Measurements from ENCODE around the gene SAMMSON.

Gene SAMMSON

GRCh38 chr3:69987833-69988232, 11.7 kb upstream of the SAMMSON start:
- Mint-ChIP-seq H3K27me3 (no peaks in the 10 kb centered on the region), H3K36me3 (ENCODE audit: insufficient read depth) (no peaks in the 10 kb centered on the region), H3K27ac (ENCODE audit: low read depth) (no peak overlapping the region), H3K4me1 (no peaks in the 10 kb centered on the region), H3K4me3 (no peak overlapping the region), H3K9me3 (no peaks in the 10 kb centered on the region)
- DNase-seq (ENCODE audit: low spot score in 2 of 2) (no peak), ATAC-seq (replicated peaks; ENCODE audit: extremely low read depth, poor library complexity, severe bottlenecking) (no peak)

DNA sequence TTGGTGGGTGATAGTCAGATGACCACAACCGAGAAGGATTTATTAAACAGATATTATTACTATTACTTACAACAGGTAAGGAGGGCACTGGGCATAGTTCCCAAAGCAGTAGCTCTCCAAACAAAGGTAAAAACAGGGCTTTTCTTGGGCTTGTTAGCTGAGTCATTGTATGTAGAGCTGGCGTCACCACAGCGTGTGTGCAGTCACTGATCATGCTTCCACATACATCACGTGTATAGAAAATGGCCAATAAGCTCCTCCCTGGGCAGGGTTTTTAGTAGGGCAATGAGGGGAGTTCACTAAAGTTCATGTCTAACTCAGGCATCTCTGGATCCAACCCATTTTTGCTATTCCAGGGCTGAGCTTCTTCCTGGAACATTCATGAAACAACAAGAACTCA, 5.8 kb upstream of the SAMMSON start:
- Mint-ChIP-seq H3K36me3 (ENCODE audit: insufficient read depth) (no peaks in the 10 kb centered on the region), H3K27ac (ENCODE audit: low read depth) (no peak overlapping the region), H3K4me1 (no peaks in the 10 kb centered on the region), H3K4me3 (no peak overlapping the region), H3K9me3 (no peaks in the 10 kb centered on the region), H3K27me3 (no peaks in the 10 kb centered on the region)
- ATAC-seq (replicated peaks; ENCODE audit: extremely low read depth, poor library complexity, severe bottlenecking) (no peak), DNase-seq (ENCODE audit: low spot score in 2 of 2) (no peak)

DNA sequence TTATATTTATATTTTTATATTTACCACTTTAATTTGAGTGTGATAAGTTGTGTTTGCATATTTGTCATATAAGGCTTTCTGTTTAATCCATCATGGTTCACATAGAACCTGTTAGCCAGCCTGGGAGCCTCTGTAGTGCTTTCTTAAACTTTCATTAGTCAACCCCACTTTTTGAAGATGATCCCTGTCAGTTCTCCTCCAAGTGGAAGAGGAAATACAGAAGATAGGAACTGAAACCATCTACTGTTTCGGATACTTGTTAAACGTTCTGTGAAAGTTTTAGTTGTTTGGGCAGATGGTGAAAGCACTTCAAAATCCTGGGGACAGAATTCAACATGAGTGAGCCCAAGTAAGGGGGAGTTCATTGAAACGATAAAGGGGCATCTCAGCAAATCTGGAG, 4.6 kb upstream of the SAMMSON start:
- no peaks in the 10 kb centered on the region for H3K36me3 Mint-ChIP-seq (ENCODE audit: insufficient read depth)
- no peak overlapping the region for H3K27ac Mint-ChIP-seq (ENCODE audit: low read depth)
- H3K4me1 Mint-ChIP-seq: no peaks in the 10 kb centered on the region
- no peak overlapping the region for H3K4me3 Mint-ChIP-seq
- ATAC-seq (replicated peaks; ENCODE audit: extremely low read depth, poor library complexity, severe bottlenecking) (no peak), DNase-seq (ENCODE audit: low spot score in 2 of 2) (no peak)
- H3K9me3 Mint-ChIP-seq: no peaks in the 10 kb centered on the region
- no peaks in the 10 kb centered on the region for H3K27me3 Mint-ChIP-seq

DNA sequence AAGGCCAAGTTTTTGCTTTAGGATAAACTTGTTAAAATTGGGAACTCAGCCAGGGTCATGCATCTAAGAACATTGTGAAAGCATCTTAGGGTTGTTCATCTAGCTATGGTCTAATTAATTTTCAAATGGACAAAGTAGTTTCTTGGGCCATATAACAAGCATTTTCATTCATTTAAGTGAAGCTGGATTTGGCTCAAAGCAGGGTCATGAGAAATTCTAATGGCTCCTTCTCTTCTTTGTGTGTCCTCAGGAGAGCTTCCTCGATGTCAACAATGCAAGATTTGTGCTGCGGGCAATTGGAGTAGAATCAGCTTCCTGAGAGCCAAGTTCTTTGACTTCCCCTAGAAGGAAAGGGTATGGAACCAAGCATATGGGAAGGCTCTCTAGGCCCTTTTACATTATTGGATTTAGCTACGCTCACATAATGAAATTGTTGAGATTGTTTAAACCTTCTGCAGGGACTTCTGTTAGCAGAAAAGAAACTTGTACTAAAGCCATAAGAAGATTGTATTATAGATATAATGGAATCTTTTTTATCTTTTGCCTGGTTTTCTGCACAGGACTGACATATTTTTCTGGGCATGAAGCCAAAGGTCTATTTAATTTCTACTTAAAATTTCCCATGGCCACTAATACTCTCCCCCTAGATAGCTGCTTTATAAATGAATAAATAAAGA, 1.8 kb upstream of the SAMMSON start:
- Mint-ChIP-seq H3K4me3 (no peak overlapping the region), H3K27me3 (no peaks in the 10 kb centered on the region)
- no peak for ATAC-seq (replicated peaks; ENCODE audit: extremely low read depth, poor library complexity, severe bottlenecking)

GRCh38 chr3:69998759-69999139, 784 bp upstream of the SAMMSON start:
- Mint-ChIP-seq H3K9me3 (peaks cover 6% of the 10 kb centered on the region), H3K27me3 (no peaks in the 10 kb centered on the region), H3K4me3 (no peak overlapping the region), H3K4me1 (no peaks in the 10 kb centered on the region), H3K36me3 (ENCODE audit: insufficient read depth) (peaks cover 2% of the 10 kb centered on the region), H3K27ac (ENCODE audit: low read depth) (no peak overlapping the region)
- no peak for ATAC-seq (replicated peaks; ENCODE audit: extremely low read depth, poor library complexity, severe bottlenecking)
- DNase-seq (ENCODE audit: low spot score in 2 of 2): no peak

More for the DNA sequence above, 1.8 kb upstream of the SAMMSON start:
- no peaks in the 10 kb centered on the region for H3K4me1 Mint-ChIP-seq
- H3K27ac Mint-ChIP-seq (ENCODE audit: low read depth): no peak overlapping the region
- no peak for DNase-seq (ENCODE audit: low spot score in 2 of 2)
- H3K9me3 Mint-ChIP-seq: peaks cover 6% of the 10 kb centered on the region
- peaks cover 2% of the 10 kb centered on the region for H3K36me3 Mint-ChIP-seq (ENCODE audit: insufficient read depth)

- no peak overlapping the region for H3K27ac Mint-ChIP-seq (ENCODE audit: low read depth)
- peak overlapping the region; percentile 7 for H3K4me3 Mint-ChIP-seq
- DNase-seq (ENCODE audit: low spot score in 2 of 2): no peak
- peaks cover 2% of the 10 kb centered on the region for H3K36me3 Mint-ChIP-seq (ENCODE audit: insufficient read depth)
- no peaks in the 10 kb centered on the region for H3K4me1 Mint-ChIP-seq
- ATAC-seq (replicated peaks; ENCODE audit: extremely low read depth, poor library complexity, severe bottlenecking): no peak
- no peaks in the 10 kb centered on the region for H3K27me3 Mint-ChIP-seq
- H3K9me3 Mint-ChIP-seq: peaks cover 6% of the 10 kb centered on the region
Observed at GRCh38 chr3:70000028-70000410, 486 bp downstream of the SAMMSON start.

DNA sequence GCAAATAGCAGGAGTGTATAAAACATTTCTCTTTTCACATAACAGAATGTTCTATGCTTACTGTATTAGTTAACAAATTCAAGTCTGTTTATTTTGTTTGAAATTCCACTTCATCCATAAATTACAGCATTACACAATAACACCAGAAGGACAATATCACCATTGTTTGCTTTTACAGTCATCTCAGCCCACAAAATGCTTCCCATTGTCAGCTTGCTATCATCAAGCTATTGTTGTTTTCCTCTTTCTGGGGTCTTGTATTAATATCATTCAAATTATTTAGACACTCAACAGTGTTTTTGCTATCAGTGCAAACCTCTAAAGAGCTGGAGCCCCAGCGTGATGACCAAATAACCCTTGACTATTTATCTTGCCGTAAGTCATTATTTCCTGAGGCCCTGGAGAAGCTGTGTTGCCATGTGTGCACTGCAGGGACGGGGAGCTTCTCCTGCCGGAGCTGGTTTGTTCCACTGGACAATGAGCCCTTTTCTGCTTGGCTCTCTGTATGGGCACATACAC, 1.1 kb downstream of the SAMMSON start:
- Mint-ChIP-seq H3K36me3 (ENCODE audit: insufficient read depth) (peaks cover 2% of the 10 kb centered on the region), H3K9me3 (peaks cover 6% of the 10 kb centered on the region), H3K4me3 (no peak overlapping the region), H3K27ac (ENCODE audit: low read depth) (no peak overlapping the region), H3K4me1 (no peaks in the 10 kb centered on the region), H3K27me3 (no peaks in the 10 kb centered on the region)
- ATAC-seq (replicated peaks; ENCODE audit: extremely low read depth, poor library complexity, severe bottlenecking) (no peak), DNase-seq (ENCODE audit: low spot score in 2 of 2) (no peak)

- Mint-ChIP-seq H3K27ac (ENCODE audit: low read depth) (no peak overlapping the region), H3K4me1 (no peaks in the 10 kb centered on the region), H3K4me3 (no peak overlapping the region), H3K27me3 (no peaks in the 10 kb centered on the region), H3K9me3 (peaks cover 6% of the 10 kb centered on the region), H3K36me3 (ENCODE audit: insufficient read depth) (peaks cover 2% of the 10 kb centered on the region)
- ATAC-seq (replicated peaks; ENCODE audit: extremely low read depth, poor library complexity, severe bottlenecking) (no peak), DNase-seq (ENCODE audit: low spot score in 2 of 2) (no peak)
Observed at GRCh38 chr3:70003119-70003518, 3.6 kb downstream of the SAMMSON start.

DNA sequence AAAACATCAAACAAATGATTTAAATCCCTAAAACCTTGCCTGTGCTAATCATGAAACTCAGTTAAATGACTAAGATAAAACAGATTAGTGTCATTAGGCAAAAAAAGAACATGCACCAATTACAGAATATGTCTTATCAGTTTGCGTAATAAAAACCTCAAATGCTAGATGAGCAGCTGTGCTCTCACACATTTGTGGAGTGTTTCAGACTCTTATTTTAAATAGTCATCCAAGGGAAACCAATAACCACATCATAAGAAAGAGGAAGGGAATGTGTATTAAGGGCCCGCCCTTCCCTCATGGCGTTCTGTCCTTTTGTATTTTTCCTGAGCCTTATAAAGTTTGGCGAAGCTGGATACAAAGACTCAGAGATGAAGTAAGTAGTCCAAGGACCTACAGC, 6.6 kb downstream of the SAMMSON start:
- Mint-ChIP-seq H3K27me3 (no peaks in the 10 kb centered on the region), H3K4me1 (no peaks in the 10 kb centered on the region), H3K9me3 (peaks cover 12% of the 10 kb centered on the region), H3K36me3 (ENCODE audit: insufficient read depth) (no peaks in the 10 kb centered on the region), H3K27ac (ENCODE audit: low read depth) (no peak overlapping the region), H3K4me3 (no peak overlapping the region)
- DNase-seq (ENCODE audit: low spot score in 2 of 2) (no peak), ATAC-seq (replicated peaks; ENCODE audit: extremely low read depth, poor library complexity, severe bottlenecking) (no peak)

DNA sequence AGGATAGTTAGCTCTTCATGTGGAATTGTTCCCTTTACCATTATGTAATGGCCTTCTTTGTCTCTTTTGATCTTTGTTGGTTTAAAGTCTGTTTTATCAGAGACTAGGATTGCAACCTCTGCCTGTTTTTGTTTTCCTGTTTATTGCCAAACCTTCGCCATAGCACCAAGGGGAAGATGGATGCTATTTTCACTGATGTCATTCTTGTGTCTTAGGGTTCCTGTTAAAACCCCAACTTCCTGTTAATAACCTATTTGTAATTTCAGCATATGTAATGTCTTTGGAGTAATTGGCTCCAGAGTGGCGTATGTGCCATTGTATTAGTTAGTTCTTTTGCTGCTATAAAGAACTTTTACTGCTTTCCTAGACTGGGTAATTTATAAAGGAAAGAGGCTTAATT, 10.8 kb downstream of the SAMMSON start:
- H3K4me3 Mint-ChIP-seq: no peak overlapping the region

GRCh38 chr3:70011582-70011981, 12.0 kb downstream of the SAMMSON start:
- H3K27me3 Mint-ChIP-seq: no peaks in the 10 kb centered on the region
- DNase-seq (ENCODE audit: low spot score in 2 of 2): no peak
- H3K36me3 Mint-ChIP-seq (ENCODE audit: insufficient read depth): no peaks in the 10 kb centered on the region
- no peak overlapping the region for H3K4me3 Mint-ChIP-seq
- H3K4me1 Mint-ChIP-seq: no peaks in the 10 kb centered on the region
- peaks cover 7% of the 10 kb centered on the region for H3K9me3 Mint-ChIP-seq
- no peak for ATAC-seq (replicated peaks; ENCODE audit: extremely low read depth, poor library complexity, severe bottlenecking)
- H3K27ac Mint-ChIP-seq (ENCODE audit: low read depth): no peak overlapping the region

More for the DNA sequence above, 10.8 kb downstream of the SAMMSON start:
- H3K4me1 Mint-ChIP-seq: no peaks in the 10 kb centered on the region
- no peak for ATAC-seq (replicated peaks; ENCODE audit: extremely low read depth, poor library complexity, severe bottlenecking)
- no peak overlapping the region for H3K27ac Mint-ChIP-seq (ENCODE audit: low read depth)
- no peak for DNase-seq (ENCODE audit: low spot score in 2 of 2)
- no peaks in the 10 kb centered on the region for H3K36me3 Mint-ChIP-seq (ENCODE audit: insufficient read depth)
- H3K9me3 Mint-ChIP-seq: peaks cover 7% of the 10 kb centered on the region
- H3K27me3 Mint-ChIP-seq: no peaks in the 10 kb centered on the region

DNA sequence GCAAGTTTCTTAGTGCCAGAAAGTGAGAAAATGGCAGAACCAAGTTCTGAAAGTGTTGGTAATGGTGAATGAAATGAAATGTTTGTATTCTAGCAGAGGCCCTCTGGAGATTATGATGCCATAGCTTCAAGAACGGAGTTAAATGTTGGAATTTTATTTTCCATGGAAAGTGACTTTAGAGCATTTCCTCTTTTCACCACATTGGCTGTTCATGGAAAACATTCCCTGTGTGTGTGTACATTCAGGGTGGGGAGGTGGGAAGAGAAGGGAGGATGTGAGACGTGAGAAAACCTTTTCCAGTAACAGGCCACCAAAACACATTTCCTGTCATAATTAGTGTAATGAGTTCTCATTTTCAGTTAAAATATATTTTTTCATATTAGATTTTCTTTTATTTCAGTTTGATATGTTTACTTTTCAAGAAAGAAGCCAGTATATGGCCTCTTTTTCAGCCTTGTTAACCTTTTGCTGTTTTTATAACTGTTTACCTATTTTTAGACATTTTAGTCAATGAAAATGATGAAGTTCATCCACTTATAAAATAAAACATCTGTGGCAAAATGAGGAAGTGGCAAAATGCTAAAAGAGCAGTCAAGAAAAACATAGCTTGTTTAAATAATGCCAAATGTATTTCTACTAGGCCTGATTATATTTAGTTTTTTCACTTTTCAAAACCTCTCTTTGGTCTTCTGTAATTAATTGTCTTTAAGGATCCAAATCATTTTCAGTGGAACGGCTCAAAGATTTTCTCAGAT, 21.6 kb downstream of the SAMMSON start:
- no peaks in the 10 kb centered on the region for H3K27me3 Mint-ChIP-seq
- no peaks in the 10 kb centered on the region for H3K36me3 Mint-ChIP-seq (ENCODE audit: insufficient read depth)
- ATAC-seq (replicated peaks; ENCODE audit: extremely low read depth, poor library complexity, severe bottlenecking): no peak
- no peak overlapping the region for H3K4me3 Mint-ChIP-seq
- peaks cover 6% of the 10 kb centered on the region for H3K9me3 Mint-ChIP-seq
- no peaks in the 10 kb centered on the region for H3K4me1 Mint-ChIP-seq
- no peak overlapping the region for H3K27ac Mint-ChIP-seq (ENCODE audit: low read depth)
- no peak for DNase-seq (ENCODE audit: low spot score in 2 of 2)

DNA sequence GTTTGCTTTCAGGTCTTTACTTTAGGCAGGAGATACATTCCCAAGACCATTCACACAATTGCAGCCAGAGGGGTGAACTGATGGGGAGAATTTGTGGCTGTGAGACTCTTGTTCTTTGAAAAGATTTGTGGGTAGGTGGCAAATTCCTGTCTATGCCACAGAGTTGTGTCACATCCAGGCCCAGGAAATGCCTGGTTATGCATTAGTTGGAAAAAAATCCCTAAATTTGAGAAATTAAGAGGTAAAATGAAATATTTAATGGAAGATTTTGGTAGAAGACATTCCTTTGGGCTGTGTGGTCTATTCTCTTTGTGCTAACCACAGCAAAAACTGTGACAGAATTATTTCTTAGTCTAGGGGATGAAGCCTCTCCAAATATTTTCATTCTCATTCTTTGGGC, 28.8 kb downstream of the SAMMSON start:
- H3K4me3 Mint-ChIP-seq: no peak overlapping the region
- H3K27ac Mint-ChIP-seq (ENCODE audit: low read depth): no peak overlapping the region
- no peaks in the 10 kb centered on the region for H3K4me1 Mint-ChIP-seq
- H3K27me3 Mint-ChIP-seq: no peaks in the 10 kb centered on the region
- H3K9me3 Mint-ChIP-seq: peaks cover 12% of the 10 kb centered on the region
- DNase-seq (ENCODE audit: low spot score in 2 of 2) (no peak), ATAC-seq (replicated peaks; ENCODE audit: extremely low read depth, poor library complexity, severe bottlenecking) (no peak)
- no peaks in the 10 kb centered on the region for H3K36me3 Mint-ChIP-seq (ENCODE audit: insufficient read depth)
